Lower lobe of right lung (tissue), 2 donors: Measurements from ENCODE around the gene FBXL13. TPM values are rescaled to one million over a fixed set of nuclear protein-coding genes. Genes with fewer than 3 reads are reported as not detected.

Source experiments
- ATAC-seq, 2 donors: fragments of 200-7000 bp; cut with Tn5 transposase; one replicate each; pipeline ENCODE4 v1.9.1; 2020 to 2022; ENCODE audit warnings: mild to moderate bottlenecking in 2 of 2, moderate library complexity in 2 of 2
- DNase-seq: peaks from one replicate; pipeline ENCODE4 v3.0.0-alpha.2; 2020
- H3K27ac ChIP-seq: fragments of 200-600 bp; one replicate; pipeline ENCODE4 v1.8.0; 2022
- H3K27me3 ChIP-seq: fragments of 200-600 bp; one replicate; pipeline ENCODE4 v1.8.0; 2022; ENCODE audit warnings: low read depth
- H3K36me3 ChIP-seq: fragments of 200-600 bp; one replicate; pipeline ENCODE4 v1.8.0; 2022; ENCODE audit warnings: mild to moderate bottlenecking
- H3K4me1 ChIP-seq: fragments of 200-600 bp; one replicate; pipeline ENCODE4 v1.8.0; 2022
- H3K4me3 ChIP-seq: fragments of 200-600 bp; one replicate; pipeline ENCODE4 v1.8.0; 2022; ENCODE audit warnings: mild to moderate bottlenecking
- H3K9me3 ChIP-seq: fragments of 200-600 bp; one replicate; pipeline ENCODE4 v1.8.0; 2022
- CTCF ChIP-seq: fragments of 200-600 bp; IDR thresholded peaks from one replicate; pipeline ENCODE4 v1.8.0; 2022; ENCODE audit warnings: antibody characterized with exemption, mild to moderate bottlenecking
- intact Hi-C: fragments of 100-400 bp; cut with DNase I; formaldehyde crosslinking; loops from one replicate; pipeline ENCODE4 v1.11.0; 2022
- total RNA-seq: library from RNA; stranded (reverse); fragmentation: NEBNext Ultra II Directional; extraction: Animal tissue kit (Norgen Biotek cat#: 25700); gene quantifications from one replicate; pipeline ENCODE4 v1.2.1, GENCODE V29; 2021
- donor health status: DM: no; HTN: yes; CAD: no; lungs with severe emphysema.

Gene FBXL13
- total RNA-seq, 1 donor from 2014 or later, result 3.4 TPM

- Histone ChIP-seq H3K27ac (no peak overlapping the region), H3K36me3 (no peaks in the 10 kb centered on the region), H3K4me3 (no peak overlapping the region), H3K27me3 (no peaks in the 10 kb centered on the region), H3K4me1 (peaks cover 32% of the 10 kb centered on the region), H3K9me3 (no peaks in the 10 kb centered on the region)
- no peak for ATAC-seq
- intact Hi-C loops, result no loop called here
- no peak for TF ChIP-seq CTCF
- no peak for DNase-seq
Observed at GRCh38 chr7:102993718-102994029, 80.9 kb downstream of the FBXL13 start.

GRCh38 chr7:102992938-102993717 is 81.5 kb downstream of the FBXL13 start:
- H3K27me3 ChIP-seq, result no peaks in the 10 kb centered on the region
- H3K9me3 ChIP-seq, result no peaks in the 10 kb centered on the region
- DNase-seq, result no peak
- intact Hi-C loops, result no loop called here
- H3K4me3 ChIP-seq, result no peak overlapping the region
- no peak overlapping the region for H3K27ac ChIP-seq
- no peaks in the 10 kb centered on the region for H3K36me3 ChIP-seq
- peak; percentile 55 to 67 for ATAC-seq
- no peak for TF ChIP-seq CTCF
- peaks cover 32% of the 10 kb centered on the region for H3K4me1 ChIP-seq

GRCh38 chr7:102992509-102992937 is 82.1 kb downstream of the FBXL13 start:
- no peak for TF ChIP-seq CTCF
- DNase-seq (no peak), ATAC-seq (no peak)
- Histone ChIP-seq H3K27ac (no peak overlapping the region), H3K4me1 (peaks cover 32% of the 10 kb centered on the region), H3K36me3 (no peaks in the 10 kb centered on the region), H3K27me3 (no peaks in the 10 kb centered on the region), H3K9me3 (no peaks in the 10 kb centered on the region), H3K4me3 (no peak overlapping the region)
- intact Hi-C loops, result no loop called here

- no peak for DNase-seq
- TF ChIP-seq CTCF, result no peak
- Histone ChIP-seq H3K27me3 (no peaks in the 10 kb centered on the region), H3K27ac (no peak overlapping the region), H3K36me3 (no peaks in the 10 kb centered on the region), H3K4me3 (no peak overlapping the region), H3K4me1 (peaks cover 32% of the 10 kb centered on the region), H3K9me3 (no peaks in the 10 kb centered on the region)
- intact Hi-C loops, result no loop called here
- peak; percentile 55 to 75 for ATAC-seq
Observed at GRCh38 chr7:102991540-102992214, 82.9 kb downstream of the FBXL13 start.

GRCh38 chr7:102991077-102991539 is 83.5 kb downstream of the FBXL13 start:
- peak; percentile 26 to 42 for ATAC-seq
- no peak overlapping the region for H3K27ac ChIP-seq
- peaks cover 32% of the 10 kb centered on the region for H3K4me1 ChIP-seq
- intact Hi-C loops, result no loop called here
- H3K4me3 ChIP-seq, result no peak overlapping the region
- TF ChIP-seq CTCF, result no peak
- no peaks in the 10 kb centered on the region for H3K27me3 ChIP-seq
- DNase-seq, result no peak
- no peaks in the 10 kb centered on the region for H3K9me3 ChIP-seq
- H3K36me3 ChIP-seq, result no peaks in the 10 kb centered on the region
